H1 (cell line): ENCODE data around the gene BRD2. TPM values are rescaled to one million over a fixed set of nuclear protein-coding genes. Genes with fewer than 3 reads are reported as not detected.

Experiments used
- KDM1A ChIP-seq: fragments of 200-600, 300-600 bp; sonication (generic); IDR thresholded peaks from 2 replicates; pipeline ENCODE4 v1.7.1; 2016; ENCODE audit warnings: mild to moderate bottlenecking, low read length, borderline replicate concordance
- POLR2AphosphoS5 ChIP-seq: IDR thresholded peaks from 2 replicates; pipeline ENCODE4 v1.6.1; 2011; ENCODE audit warnings: low read depth, low read length
- YY1 ChIP-seq: IDR thresholded peaks from 2 replicates; pipeline ENCODE4 v1.6.1; 2011; ENCODE audit warnings: low read depth, mild to moderate bottlenecking, low read length
- polyA plus RNA-seq, 7 experiments: library from polyadenylated mRNA; depleted of rRNA in 3 of 7; stranded (reverse) in 5 of 7; unstranded in 2 of 7; fragments of >200 nt in 5 of 7; fragments of 200-250 nt in 2 of 7; gene quantifications; 1 replicate in 5 of 7; 2 replicates in 1 of 7; 4 replicates in 1 of 7; pipeline versions ENCODE4 v1.2.1 to v1.2.3, GENCODE V29; 2011 to 2013; ENCODE audit warnings: missing spikeins in 2 of 7, mixed read lengths in 2 of 7
- total RNA-seq: library from RNA; stranded (reverse); fragmentation: NEBNext Ultra II Directional; extraction: Animal tissue kit (Norgen Biotek cat#: 25700); gene quantifications from 2 replicates; pipeline ENCODE4 v1.2.1, GENCODE V29; 2021
- TF ChIP-seq, protein P1 (sequence below): IDR thresholded peaks from 2 replicates; pipeline ENCODE4 v1.6.1; 2012; ENCODE audit warnings: inconsistent platforms

Gene BRD2
- total and polyA plus RNA-seq, 2 of the 8 experiments (the other 6 are each of a cell fraction or from before 2014, with no cell fraction given): 132 to 185 TPM

GRCh38 chr6:32937230-32937633, 31.2 kb upstream of the BRD2 start (continued):
- TF ChIP-seq POLR2AphosphoS5 (no peak), YY1 (no peak), KDM1A (no peak)
- TF ChIP-seq, protein P1, sequence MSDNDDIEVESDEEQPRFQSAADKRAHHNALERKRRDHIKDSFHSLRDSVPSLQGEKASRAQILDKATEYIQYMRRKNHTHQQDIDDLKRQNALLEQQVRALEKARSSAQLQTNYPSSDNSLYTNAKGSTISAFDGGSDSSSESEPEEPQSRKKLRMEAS: no peak
- TF ChIP-seq, all 59 proteins: peak for 0
